B cell (primary cell): ENCODE results near the gene IGLON5. TPM values are rescaled to one million over a fixed set of nuclear protein-coding genes. Genes with fewer than 3 reads are reported as not detected.

Experiments
- ATAC-seq: fragments of 200-7000 bp; cut with Tn5 transposase; one replicate; pipeline ENCODE4 v1.10.0; 2021; ENCODE audit warnings: low read depth, mild to moderate bottlenecking, moderate number of reproducible peaks, moderate library complexity
- CTCF ChIA-PET: fragments of 350-600 bp; sonication (Branson Sonifier 250); formaldehyde crosslinking; loops from one replicate; lab custom pipeline; 2021; ENCODE audit warnings: antibody characterized with exemption, inconsistent platforms; lab: Charles Lee
- POLR2A ChIA-PET: fragments of 350-600 bp; sonication (Branson Sonifier 250); formaldehyde crosslinking; loops from one replicate; lab custom pipeline; 2021; ENCODE audit warnings: antibody characterized with exemption; lab: Charles Lee
- DNase-seq: peaks from one replicate; pipeline ENCODE4 v3.0.0; 2013
- H2AFZ ChIP-seq: 2 replicates; pipeline ENCODE4 v1.6.1; 2012; ENCODE audit warnings: mild to moderate bottlenecking, low read depth, low read length; ENCODE audit not compliant: insufficient read depth, poor library complexity, severe bottlenecking
- H3K27ac ChIP-seq, 2 donors: 1 replicate in 1 of 2; 2 replicates in 1 of 2; pipeline ENCODE4 v1.5.1; 2012 to 2013; ENCODE audit warnings: low read length in 2 of 2, mild to moderate bottlenecking in 2 of 2, moderate library complexity in 1 of 2
- H3K27me3 ChIP-seq, 4 experiments: fragments of 200-600 bp in 1 of 4; sonication (generic) in 1 of 4; replicated peaks in 1 of 4; 1 replicate in 2 of 4; 2 replicates in 2 of 4; pipeline versions ENCODE4 v1.6.1 to v1.7.0; 2013 to 2016; ENCODE audit warnings: low read length in 3 of 4, mild to moderate bottlenecking in 2 of 4, mixed read lengths in 1 of 4, moderate library complexity in 1 of 4; ENCODE audit not compliant: insufficient read depth in 4 of 4, control insufficient read depth in 3 of 4; ENCODE audit errors: control extremely low read depth in 1 of 4
- H3K36me3 ChIP-seq, 2 experiments: replicated peaks in 1 of 2; 1 replicate in 1 of 2; 2 replicates in 1 of 2; pipeline versions ENCODE4 v1.6.1 to v1.7.1; 2013; ENCODE audit warnings: low read length in 1 of 2; ENCODE audit not compliant: insufficient read depth in 2 of 2, control insufficient read depth in 1 of 2; ENCODE audit errors: control extremely low read depth in 1 of 2, extremely low read depth in 1 of 2
- H3K4me1 ChIP-seq, 2 donors: fragments of 200-600 bp in 1 of 2; sonication (generic) in 1 of 2; 1 replicate in 1 of 2; 2 replicates in 1 of 2; pipeline versions ENCODE4 v1.5.1 to v1.6.1; 2013 to 2017; ENCODE audit warnings: low read length in 2 of 2; ENCODE audit not compliant: control insufficient read depth in 2 of 2, insufficient read depth in 2 of 2
- H3K4me2 ChIP-seq: replicated peaks from 2 replicates; pipeline ENCODE3; 2012; ENCODE audit warnings: mild to moderate bottlenecking, low read depth, low read length; ENCODE audit not compliant: poor library complexity, severe bottlenecking
- H3K4me3 ChIP-seq, 5 experiments: fragments of 200-600 bp in 1 of 5; sonication (generic) in 1 of 5; 1 replicate in 3 of 5; 2 replicates in 2 of 5; pipeline versions ENCODE4 v1.5.1 to v1.7.0; 2011 to 2016; ENCODE audit warnings: low read length in 4 of 5, mild to moderate bottlenecking in 4 of 5, low read depth in 2 of 5, control low read depth in 1 of 5, moderate library complexity in 1 of 5; ENCODE audit not compliant: insufficient read depth in 1 of 5; ENCODE audit errors: control extremely low read depth in 1 of 5, extremely low read depth in 1 of 5
- H3K79me2 ChIP-seq: fragments of 200-600 bp; sonication (generic); one replicate; pipeline ENCODE4 v1.6.0; 2016; ENCODE audit warnings: low read length; ENCODE audit not compliant: control insufficient read depth, insufficient read depth
- H3K9ac ChIP-seq: fragments of 200-600 bp; sonication (generic); 2 replicates; pipeline ENCODE4 v1.6.1; 2017; ENCODE audit warnings: mild to moderate bottlenecking, low read length, moderate library complexity
- H3K9me3 ChIP-seq, 3 donors: one replicate each; pipeline versions ENCODE4 v1.6.1 to v1.7.1; 2013; ENCODE audit warnings: low read length in 2 of 3; ENCODE audit not compliant: control insufficient read depth in 2 of 3, insufficient read depth in 1 of 3; ENCODE audit errors: control extremely low read depth in 1 of 3
- H4K20me1 ChIP-seq: 2 replicates; pipeline ENCODE4 v1.6.0; 2012; ENCODE audit warnings: mild to moderate bottlenecking, low read length; ENCODE audit not compliant: insufficient read depth, control insufficient read depth, poor library complexity, severe bottlenecking
- H3K27ac Mint-ChIP-seq: one replicate; pipeline ENCODE4 v1.8.0; 2021; ENCODE audit warnings: mixed read lengths
- H3K27me3 Mint-ChIP-seq: one replicate; pipeline ENCODE4 v1.8.0; 2021; ENCODE audit warnings: mixed read lengths
- H3K4me1 Mint-ChIP-seq: one replicate; pipeline ENCODE4 v1.8.0; 2021; ENCODE audit warnings: mixed read lengths
- H3K4me3 Mint-ChIP-seq: one replicate; pipeline ENCODE4 v1.8.0; 2021; ENCODE audit warnings: mixed read lengths
- H3K9me3 Mint-ChIP-seq: one replicate; pipeline ENCODE4 v1.8.0; 2022; ENCODE audit warnings: mixed read lengths; ENCODE audit not compliant: insufficient read depth
- CTCF ChIP-seq: fragments of 200-600 bp; IDR thresholded peaks from one replicate; pipeline ENCODE4 v1.8.0; 2022; ENCODE audit warnings: antibody characterized with exemption, mild to moderate bottlenecking
- EZH2 ChIP-seq: IDR thresholded peaks from 2 replicates; pipeline ENCODE4 v1.6.1; 2012; ENCODE audit warnings: borderline replicate concordance, low read depth, mild to moderate bottlenecking, moderate library complexity, low read length; ENCODE audit not compliant: insufficient read depth, poor library complexity, severe bottlenecking
- WGBS: methylation state at CpG from one replicate; pipeline ENCODE4 v1.1.5; 2013; ENCODE audit warnings: missing lambda C conversion rate; ENCODE audit not compliant: insufficient coverage; 5-methylcytosine and 5-hydroxymethylcytosine counted together
- intact Hi-C: fragments of 100-400 bp; cut with micrococcal nuclease; formaldehyde crosslinking; loops from one replicate; pipeline ENCODE4 v1.10.0; 2022
- polyA plus RNA-seq: library from polyadenylated mRNA; depleted of rRNA; stranded (reverse); fragments of >200 nt; gene quantifications from 2 replicates; pipeline ENCODE4 v1.2.3, GENCODE V29; 2012
- total RNA-seq, 2 donors: library from RNA; stranded (reverse); fragments of 120-200 nt in 1 of 2; gene quantifications; 1 replicate in 1 of 2; 2 replicates in 1 of 2; pipeline versions ENCODE4 v1.2.3 to v1.2.4, GENCODE V29; 2013 to 2022

Gene IGLON5
- total and polyA plus RNA-seq, 2 donors (not counting 1 experiment from before 2014, with no cell fraction given): not detected

- peaks cover 32% of the 10 kb centered on the region for H3K4me1 Mint-ChIP-seq
- Histone ChIP-seq H3K4me1 (peaks cover 34 to 42% of the 10 kb centered on the region in 2 donors), H3K9me3 (no peaks in the 10 kb centered on the region), H3K27ac (no peak overlapping the region), H3K9ac (no peak overlapping the region), H2AFZ (no peak overlapping the region), H3K79me2 (no peaks in the 10 kb centered on the region), H4K20me1 (no peaks in the 10 kb centered on the region), H3K36me3 (peaks cover 0 to 38% of the 10 kb centered on the region in 2 experiments), H3K4me2 (no peak overlapping the region), H3K4me3 (no peak overlapping the region), H3K27me3 (no peaks in the 10 kb centered on the region)
- no peaks in the 10 kb centered on the region for H3K27me3 Mint-ChIP-seq
- DNase-seq (no peak), ATAC-seq (no peak)
- CTCF ChIA-PET: interaction anchor here (1.2 kb wide), 1 partner anchor 126 kb away, joined by 3 read pairs; no protein-coding TSS in a partner anchor
- WGBS: 85% methylated on average over 7 of the region's 10 CpGs
- H3K9me3 Mint-ChIP-seq: no peaks in the 10 kb centered on the region
- H3K4me3 Mint-ChIP-seq: no peak overlapping the region
- intact Hi-C loops: no loop called here
- H3K27ac Mint-ChIP-seq: no peak overlapping the region
- TF ChIP-seq EZH2 (no peak), CTCF (no peak)
- POLR2A ChIA-PET: no interaction called here
Measured at GRCh38 chr19:51347209-51347928, 35.9 kb downstream of the IGLON5 start.

- Mint-ChIP-seq H3K27me3 (no peaks in the 10 kb centered on the region), H3K9me3 (no peaks in the 10 kb centered on the region), H3K27ac (no peak overlapping the region), H3K4me3 (no peak overlapping the region), H3K4me1 (peaks cover 1% of the 10 kb centered on the region)
- Histone ChIP-seq H3K79me2 (no peaks in the 10 kb centered on the region), H2AFZ (no peak overlapping the region), H3K9ac (no peak overlapping the region), H3K27ac (no peak overlapping the region), H3K4me1 (peaks cover 0 to 2% of the 10 kb centered on the region in 2 donors), H3K4me2 (no peak overlapping the region), H3K9me3 (no peaks in the 10 kb centered on the region), H4K20me1 (no peaks in the 10 kb centered on the region), H3K4me3 (no peak overlapping the region), H3K36me3 (peaks cover 0 to 31% of the 10 kb centered on the region in 2 experiments), H3K27me3 (no peaks in the 10 kb centered on the region)
- TF ChIP-seq EZH2 (no peak), CTCF (no peak)
- no peak for ATAC-seq
- DNase-seq: no peak
- ChIA-PET POLR2A (no interaction called here), CTCF (no interaction called here)
- 98% methylated on average over 11 of the region's 11 CpGs for WGBS
- intact Hi-C loops: no loop called here
Measured at GRCh38 chr19:51351266-51351990, 40.0 kb downstream of the IGLON5 start.
